SK-N-DZ (cell line): ENCODE data around the gene B4GAT1.
"Not testable (repeated sequence)": the region's sequence is repeated elsewhere in the genome, so short reads cannot be mapped to it uniquely, and the experiment has no call there.

Experiments
- DNase-seq: peaks from one replicate; pipeline ENCODE4 v3.0.0-alpha.2; 2015; ENCODE audit warnings: low spot score

The B4GAT1 gene

DNA sequence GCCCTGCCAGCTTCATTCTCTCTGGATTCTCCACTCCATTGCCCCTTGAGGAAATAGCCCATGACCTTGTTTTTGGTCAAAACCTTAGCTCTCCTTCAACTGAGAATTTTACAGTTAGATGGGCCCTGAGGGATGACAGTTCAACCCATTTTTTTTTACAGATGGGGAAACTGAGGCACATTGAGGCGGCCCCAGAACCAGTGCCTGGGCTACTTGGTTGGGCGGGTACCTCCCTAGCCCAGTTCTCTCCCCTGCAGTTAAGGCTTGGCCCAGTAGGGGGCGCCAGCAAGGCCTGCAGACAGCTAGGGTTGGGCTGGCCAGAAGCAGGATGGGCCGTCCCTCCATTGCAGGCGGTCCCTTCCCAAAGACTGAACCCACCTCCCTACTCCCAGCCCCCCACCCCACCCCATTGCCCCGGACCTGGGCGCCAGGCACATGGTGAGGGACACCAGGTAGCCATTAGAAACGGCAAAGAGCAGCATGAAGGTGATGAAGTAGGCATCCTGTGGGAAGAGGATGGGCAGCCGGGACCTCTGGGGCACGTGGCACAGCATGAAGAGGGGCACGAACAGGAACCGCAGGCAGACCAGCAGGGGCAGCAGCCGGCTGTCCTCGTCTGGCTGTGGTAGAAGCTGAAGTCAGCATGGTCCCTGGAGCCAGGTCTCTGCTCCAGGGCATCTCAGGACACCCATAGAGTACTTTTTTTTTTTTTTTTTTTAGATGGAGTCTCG lies 16.5 kb upstream of the B4GAT1 start:
- peak; percentile 56 for DNase-seq

DNA sequence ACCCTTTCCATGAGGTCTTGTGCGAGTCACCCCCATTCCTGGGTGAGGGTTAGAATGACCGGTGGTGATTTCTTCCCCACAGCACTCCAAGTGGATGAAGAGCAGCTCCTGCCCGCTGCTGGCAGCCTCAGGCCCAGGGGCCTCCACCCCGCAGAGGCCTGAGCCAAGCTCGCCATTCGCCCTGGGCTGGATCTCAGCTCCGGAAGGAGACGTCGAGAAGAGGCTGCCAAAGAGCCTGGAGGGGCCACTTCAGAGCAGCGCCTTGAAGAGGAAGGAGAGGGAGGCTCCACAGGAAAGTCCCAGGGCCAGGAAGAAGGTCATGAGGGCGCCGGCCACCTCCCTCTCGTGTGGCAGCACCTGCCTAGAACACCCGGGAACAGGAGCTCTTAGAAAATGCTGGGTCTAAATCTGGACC lies 15.8 kb upstream of the B4GAT1 start:
- DNase-seq = no peak

DNA sequence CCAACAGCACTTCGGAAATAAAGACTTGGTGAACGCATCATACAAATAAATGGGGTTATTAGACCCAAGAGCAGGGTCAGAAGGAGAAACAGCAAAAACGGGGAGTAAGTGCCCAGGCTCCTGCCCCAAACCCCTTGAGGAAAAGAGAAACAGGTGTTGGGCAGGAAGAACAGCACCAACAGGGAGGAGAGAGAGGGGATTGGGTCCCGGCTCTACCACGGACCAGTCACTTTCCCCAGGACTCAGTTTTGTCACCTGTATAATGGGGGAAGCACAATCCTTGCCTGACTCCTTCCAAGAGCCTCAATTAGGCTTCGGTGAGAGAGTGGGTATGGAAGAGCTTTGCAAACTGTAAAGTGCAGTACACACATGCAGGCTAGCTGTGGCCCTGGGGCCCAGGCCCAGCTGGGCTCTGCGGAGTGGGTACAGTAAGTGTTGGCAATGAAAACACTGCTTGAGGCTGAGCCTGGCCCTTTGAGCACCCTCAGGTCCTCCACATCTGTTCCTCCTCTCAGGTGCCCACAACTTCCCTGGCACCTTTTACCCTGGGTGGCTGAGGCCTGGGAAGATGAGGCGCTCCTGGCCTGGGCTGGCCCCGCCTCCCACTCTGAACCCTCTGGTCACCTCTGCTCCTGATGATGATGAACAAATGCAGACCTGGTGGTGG lies 15.2 kb upstream of the B4GAT1 start:
- no peak for DNase-seq

DNA sequence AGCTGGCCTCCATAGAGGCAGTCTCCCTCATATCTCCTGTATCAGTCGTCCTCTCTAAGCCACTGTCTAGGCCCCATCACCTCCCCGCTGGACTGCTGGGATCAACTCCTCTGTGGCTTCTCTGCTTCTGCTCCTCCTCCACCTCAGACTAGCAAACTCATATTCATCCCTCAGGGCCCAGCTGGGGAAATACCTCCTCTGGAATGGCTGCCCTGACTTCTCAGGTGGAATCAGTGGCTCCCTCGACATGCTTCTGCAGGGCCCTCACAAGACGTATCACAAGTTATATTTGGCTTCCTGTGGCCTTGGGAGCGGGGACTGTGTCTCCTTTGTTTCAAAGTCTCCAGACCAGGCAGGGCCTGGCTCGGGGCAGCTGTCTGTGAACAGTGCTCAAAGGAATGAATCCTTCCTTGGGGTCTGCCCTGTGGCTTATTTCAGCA lies 14.1 kb upstream of the B4GAT1 start:
- DNase-seq = no peak

DNA sequence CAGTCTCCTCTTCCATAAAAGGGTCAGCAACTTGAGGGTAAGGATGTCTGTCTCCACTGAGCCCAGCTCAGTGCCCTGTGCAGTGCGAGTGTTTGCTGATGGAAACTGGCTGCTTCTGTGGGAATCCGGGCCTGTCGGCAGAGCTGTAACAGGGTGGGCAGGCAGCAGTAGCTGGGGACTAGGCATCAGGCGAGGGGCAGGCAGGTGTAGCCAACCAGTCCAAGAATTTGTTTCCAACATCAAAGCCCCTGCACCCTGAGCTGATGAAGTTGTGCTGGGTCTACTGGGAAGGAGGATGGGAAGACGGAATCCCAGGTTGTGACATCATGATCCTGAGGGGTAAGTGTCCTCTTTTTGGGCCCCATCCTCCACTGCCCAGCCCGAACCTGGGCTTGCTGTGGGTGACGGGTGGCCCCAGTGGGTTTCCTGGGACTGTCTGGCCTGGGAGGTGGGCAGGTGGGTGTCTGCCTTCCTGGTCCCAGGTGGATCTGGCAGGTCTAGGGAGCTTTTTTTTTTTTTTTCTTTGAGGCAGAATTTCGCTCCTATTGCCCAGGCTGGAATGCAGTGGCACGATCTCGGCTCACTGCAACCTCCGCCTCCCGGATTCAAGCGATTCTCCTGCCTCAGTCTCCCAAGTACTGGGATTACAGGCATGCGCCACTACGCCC lies 13.1 kb upstream of the B4GAT1 start:
- DNase-seq = no peak

DNA sequence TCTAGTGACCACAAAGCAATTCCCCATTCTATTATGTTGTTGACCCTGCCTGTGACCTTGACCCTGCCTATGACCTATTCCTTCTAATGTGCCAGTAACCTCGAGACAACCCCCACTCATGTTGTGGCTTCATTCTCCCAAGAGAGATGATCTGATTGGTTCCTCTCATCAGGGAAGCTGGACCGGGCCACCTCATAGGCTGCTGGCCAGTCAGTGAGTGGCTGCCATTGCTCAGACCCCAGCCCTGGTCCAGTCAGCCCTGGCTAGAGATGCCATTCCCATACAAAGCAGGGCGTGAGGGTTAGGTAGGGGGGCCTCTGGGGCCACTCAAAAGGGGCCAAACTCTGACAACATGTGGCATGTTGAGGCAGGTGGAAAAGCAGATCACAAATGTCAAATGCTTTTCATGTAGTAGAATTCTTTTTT lies 12.2 kb upstream of the B4GAT1 start:
- no peak for DNase-seq

DNA sequence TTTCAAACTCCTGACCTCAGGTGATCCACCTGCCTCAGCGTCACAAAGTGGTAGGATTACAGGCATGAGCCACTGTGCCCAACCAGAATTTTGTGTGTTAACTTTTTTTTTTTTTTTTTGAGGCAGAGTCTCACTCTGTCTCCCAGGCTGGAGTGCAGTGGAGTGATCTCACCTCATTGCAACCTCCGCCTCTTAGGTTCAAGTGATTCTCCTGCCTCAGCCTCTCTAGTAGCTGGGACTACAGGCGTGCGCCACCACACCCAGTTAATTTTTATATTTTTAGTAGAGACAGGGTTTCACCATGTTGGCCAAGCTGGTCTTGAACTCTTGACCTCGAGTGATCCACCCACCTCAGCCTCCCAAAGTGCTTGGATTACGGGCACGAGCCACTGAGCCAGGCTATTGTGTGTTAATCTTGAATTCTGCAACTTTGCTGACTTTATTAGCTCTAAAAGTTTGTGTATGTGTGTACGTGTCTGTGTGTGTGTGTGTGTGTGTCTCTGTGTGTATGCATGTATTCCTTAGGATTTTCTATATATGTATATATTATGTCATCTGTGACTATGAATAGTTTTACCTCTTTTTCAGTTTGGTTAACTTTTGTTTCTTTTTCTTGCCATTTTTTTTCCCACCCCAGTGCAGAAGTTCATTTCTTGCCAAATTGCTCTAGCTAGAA lies 3.3 kb upstream of the B4GAT1 start:
- DNase-seq = not testable (repeated sequence)

DNA sequence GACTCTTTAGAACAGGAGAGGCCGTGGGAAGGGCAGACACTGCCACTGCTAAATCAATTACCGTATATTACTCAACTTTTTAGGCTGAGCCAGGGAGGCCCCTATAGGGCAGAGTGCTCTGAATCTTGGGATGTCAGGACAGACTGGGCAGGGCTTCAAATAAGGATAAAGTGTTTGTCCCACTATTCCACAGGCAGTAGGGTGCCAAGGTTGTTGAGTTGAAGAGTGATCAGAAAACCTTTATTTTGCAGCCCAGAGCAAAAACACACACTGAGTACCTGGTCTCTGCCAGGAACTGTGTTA lies 1.6 kb upstream of the B4GAT1 start:
- no peak for DNase-seq

DNA sequence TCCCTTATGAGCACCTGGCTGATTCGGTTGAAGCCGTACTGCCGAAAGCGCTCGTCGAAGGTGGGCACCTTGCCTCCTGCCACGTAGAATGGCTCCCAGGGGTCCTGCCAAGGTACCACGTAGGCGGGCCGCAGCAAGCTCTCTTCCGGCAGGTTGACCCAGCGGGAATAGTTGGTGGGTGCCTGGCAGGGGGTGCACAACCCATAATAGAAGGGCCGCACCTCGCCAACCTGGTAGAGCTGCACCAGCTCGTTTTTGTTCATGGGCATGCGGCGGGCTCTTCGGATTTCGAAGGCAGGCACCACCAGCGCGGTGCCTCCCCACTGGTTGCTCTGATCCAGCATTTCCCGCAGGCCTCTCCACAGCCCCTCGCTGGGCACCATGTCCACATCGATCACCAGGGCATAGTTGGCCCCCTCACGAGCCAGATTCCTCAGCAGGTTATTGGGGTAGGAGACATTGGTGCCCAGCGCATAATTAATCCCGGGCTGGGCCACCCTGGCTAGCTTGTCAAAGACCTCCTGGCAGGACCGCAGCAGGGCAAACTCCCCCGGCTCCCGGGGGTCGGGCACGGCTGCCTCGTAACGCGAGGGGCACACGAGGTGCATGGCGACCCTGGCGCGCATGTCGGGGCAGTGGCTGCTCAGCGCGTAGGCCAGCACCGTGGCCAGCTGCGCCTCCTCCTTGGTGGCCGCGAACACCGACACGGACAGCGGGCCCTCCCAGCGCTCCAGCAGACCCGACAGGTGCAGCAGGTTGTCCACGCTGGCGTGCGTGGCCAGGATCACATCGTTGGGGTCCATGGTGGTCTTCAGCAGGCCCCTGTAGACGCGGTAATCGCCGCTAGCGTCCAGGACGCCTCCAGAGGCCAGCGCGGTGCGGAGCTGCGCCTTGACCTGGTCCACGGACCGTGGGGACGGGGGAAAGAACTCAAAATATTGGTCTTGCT lies 679 bp downstream of the B4GAT1 start:
- DNase-seq = no peak

DNA sequence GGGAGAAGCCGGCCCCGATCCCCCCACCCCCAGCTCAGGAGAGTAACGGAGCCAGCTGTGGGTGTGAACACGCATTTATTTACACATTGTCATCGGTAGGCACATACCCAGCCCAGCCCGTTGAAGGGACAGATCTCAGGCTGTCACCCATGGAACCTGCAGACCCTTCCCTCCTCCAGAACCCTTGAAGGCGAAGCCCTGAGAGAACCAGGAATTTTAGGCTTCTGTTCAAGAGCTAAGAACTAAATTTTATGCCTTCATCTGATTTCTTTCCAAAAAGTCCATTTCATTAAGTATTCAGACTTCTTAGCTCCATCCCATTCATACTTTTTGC lies 2.1 kb downstream of the B4GAT1 start:
- no peak for DNase-seq

DNA sequence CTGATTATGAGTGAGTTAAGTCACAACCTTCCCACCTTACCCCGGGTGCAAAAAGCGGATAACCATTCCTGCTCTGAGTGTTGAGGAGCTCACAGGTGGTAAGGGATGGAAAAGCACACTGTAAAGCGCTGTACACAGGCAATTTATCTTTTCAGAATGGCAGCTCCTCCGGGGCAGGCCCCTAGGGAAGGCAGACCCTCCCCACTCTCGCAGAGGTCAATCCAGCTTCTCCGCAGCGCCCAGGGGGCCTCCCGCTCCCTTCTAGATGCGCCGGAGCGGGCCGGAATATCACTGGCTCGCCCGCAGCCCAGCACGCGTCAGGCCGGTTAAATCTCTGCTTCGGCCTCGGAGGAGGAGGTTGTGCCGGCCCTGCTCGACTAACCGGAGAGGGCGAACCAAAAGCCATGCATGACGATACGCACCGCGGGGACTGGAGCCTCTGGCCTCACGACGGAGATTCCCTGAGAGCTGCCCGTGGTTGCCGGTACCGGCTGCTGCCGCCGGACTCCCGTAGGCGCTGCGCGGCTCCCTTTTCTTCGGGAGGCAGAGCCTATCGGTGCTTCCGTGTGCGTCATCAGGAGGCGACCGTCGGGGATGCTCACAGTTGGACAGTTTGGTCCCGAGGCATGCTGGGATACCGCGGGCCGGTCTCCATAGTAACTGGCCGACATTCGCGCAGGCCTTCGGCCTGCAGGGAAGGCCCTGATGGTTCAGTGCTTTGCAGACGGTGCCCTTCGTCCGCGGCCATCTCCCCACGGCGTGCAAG lies 2.7 kb downstream of the B4GAT1 start, which contains the start of gene BRMS1:
Gene BRMS1 (minus strand): TSS at position 555 of the 766 bp plus-strand sequence. CDS start 2,870 bp downstream, outside the sequence.
- DNase-seq = peak; percentile 95

DNA sequence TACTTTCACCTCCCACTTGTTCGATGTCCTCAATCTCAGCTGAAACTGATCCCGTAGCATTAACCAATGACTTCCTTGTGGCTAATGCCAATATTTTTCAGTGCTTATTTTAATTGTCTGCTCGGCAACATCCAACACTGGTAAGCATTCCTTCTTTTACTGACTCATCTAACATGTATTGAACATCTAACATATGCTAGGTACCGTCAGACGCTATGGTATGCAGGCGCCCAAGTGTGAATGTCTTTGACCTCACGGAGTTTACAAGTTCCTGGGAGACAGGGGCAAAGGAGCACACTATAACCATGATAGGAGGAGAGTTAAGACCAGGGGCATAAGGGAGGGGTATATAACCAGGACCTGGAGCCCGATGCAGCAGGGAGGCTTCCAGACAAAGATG lies 4.3 kb downstream of the B4GAT1 start:
- no peak for DNase-seq

DNA sequence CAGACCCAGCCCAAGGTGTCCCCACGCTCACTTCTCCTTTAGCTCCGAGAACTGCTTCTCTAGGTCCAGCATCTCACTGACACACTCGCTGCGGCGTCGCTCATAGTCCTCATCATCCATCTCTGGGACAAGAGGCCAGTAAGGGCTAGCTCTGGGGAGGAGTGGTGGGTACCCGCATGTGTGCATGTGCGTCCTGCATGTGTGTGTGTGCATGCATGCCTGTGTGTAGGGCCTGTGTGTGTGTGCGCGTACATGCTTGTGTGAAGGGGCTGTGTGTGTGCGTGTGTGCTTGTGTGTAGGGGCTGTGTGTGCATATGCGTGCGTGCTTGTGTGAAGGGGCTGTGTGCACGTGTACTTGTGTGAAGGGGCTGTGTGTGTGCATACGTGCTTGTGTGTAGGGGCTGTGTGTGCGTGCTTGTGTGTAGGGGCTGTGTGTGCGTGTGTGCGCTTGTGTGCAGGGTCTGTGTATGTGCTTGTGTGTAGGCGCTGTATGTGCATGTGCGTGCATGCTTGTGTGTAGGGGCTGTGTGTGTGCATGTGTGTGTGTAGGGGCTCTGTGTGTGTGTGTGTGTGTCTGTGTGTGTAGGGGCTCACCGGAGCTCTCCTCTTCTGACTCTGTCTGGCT lies 5.8 kb downstream of the B4GAT1 start:
- DNase-seq = no peak

DNA sequence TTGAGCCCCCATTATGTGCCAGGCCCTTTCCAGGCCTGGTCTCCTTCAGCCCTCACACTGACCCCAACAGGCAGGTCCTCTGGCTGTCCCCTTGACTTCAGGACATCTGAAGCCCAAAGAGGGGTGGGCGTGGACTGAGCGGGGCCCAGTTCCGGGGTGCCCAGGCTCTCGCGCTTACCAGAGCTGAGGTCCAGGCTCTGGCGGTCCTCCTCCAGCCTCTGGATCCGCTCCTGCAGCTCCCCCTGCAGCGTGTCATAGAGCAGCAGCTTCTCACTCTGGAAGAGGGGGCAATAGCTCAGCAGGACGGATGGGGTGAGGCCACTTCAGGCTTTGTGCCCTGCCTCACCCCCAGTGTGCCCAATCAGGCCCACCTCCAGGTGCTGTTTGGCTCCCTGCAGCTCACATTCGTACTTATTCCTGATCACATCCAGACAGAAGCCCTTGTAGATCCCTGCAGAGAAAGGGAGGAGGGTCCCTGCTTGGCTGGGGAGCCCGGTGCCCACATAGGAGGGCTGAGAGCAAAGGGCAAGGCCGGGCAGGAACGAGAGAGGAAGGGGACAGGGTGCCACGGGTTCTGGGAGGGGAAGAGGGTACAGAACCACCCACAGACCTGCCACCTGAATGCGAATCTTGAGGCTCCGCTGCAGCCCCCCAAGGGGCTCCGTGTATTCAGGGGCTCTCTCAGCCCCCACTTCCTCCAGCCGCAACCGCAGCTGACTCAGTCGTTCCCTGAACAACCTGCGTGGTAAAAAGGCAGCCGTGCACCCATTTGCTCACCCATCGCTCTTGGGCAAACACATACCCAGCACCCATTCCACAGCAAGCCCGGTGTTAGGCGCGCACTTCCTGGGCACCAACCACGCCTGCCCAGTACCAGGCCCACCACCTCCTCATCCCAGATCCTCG lies 6.6 kb downstream of the B4GAT1 start:
- DNase-seq = no peak

DNA sequence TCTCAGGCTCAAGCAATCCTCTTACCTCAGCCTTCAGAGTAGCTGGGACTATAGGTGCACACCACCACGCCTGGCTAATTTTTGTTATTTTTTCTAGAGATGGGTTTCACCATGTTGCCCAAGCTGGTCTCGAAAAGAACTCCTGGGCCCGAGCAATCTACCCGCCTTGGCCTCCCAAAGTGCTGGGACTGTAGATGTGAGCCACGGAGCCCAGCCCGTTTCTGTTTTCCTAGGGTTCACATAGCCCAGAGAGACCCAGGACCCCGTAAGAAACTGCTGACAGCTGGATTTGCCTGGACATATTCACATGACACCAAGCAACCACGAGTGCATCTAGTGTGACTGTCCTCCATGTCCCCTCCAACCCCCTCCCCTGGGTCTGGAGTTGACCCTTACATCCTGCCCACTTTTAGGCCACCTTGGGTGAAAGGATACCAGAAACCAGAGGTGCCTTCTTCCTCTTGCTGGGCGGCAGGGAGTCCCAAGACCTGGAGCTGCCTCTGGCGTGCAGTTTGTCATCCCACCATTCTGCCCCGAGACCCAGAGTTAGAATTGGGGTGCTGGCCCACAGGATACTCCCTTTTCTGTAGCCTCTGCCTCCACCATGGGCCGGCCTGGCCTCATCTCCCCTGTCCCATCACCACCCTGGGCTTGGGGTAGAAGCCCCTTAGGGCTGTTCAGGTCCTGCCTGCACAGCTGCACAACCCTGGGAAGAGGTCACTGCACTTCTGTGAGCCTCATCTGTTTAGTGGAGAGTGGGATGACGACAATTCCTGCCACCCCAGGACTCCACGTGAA lies 7.5 kb downstream of the B4GAT1 start:
- DNase-seq = no peak

DNA sequence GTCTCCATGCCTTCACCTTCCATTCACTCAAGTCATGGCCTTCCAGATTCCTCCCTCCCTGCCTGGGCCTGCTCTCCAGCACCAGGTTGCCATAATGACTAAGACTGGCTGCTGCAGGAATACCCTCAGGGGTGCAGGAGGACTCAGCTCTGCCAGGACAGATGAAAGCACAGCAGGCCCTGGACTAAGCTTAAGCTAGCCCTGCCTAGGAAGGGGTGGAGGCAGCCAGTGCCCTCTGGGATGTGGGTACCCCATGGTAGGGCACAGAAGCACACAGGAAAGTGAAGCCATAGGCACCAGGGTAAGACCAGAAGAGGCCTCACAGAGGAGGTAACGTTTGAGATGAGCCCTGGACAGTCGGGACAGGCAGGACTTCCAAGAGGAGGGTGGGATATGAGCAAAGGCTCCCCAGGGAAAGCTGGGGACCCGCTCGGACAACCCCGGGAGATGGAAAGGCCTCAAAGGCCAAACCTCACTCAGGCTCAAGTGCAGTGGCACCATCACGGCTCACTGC lies 8.2 kb downstream of the B4GAT1 start:
- DNase-seq = no peak

DNA sequence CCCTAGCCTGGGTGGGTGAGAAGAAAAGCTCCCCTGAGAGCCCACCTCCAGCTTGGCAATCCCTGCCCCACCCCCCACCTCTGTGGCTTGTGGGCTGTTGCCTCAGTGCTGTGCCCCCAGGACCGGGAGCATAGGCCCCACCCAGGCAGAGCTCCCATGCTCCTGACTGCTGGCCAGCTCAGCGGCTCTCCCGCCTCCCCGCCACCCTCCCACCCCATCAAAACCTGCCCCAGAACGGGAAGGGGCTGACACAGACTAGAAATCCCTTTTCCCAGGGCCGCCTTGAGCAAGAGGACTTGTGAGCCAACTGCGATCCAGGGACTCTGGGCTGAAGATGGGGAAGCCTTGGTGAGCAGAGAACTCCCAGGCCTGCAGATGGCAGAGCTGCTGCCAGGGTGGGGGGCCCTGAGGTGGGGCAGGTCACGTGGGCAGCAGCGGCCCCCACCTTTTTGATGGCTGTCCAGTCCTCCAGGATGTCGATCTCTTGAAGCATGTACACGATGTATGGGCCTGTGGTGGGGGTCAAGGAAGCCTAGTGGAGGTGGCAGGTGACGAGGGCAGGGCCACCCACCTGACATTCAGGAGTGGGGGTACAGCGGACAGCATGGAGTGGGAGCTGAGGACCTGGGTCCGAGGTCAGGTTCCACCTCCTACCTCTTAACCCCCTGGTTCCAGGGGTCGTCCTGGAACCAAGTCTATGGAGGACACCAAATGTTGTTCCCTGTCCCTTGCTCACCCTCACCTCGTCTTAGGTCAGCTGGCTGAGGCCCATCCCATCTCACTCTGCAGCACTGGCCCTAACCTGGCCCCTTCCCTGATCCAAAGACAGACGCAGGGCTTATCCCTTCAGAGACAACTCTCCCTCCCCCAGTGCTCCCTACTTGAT lies 8.9 kb downstream of the B4GAT1 start:
- no peak for DNase-seq
